ENCODE data around the gene ANKRD26.

The ANKRD26 gene

DNA sequence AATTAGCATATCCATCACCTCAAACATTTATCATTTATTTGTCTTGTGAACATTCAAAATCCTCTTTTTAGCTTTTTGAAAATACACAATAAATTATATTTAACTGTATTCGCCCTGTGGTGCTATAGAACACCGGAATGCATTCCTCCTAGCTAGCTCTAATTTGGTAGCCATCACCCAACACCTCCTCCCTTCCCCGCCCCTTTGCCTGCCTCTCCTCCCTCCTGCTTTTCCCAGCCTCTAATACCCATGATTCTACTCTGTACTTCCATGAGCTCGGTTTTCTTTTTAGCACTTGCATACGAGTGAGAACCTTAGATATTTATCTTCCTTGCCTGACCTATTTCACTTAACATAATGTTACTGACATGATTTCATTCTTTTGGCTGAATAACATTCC lies 80.1 kb downstream of the ANKRD26 start:
- no peak for DNase-seq (ENCODE audit: low spot score)

DNA sequence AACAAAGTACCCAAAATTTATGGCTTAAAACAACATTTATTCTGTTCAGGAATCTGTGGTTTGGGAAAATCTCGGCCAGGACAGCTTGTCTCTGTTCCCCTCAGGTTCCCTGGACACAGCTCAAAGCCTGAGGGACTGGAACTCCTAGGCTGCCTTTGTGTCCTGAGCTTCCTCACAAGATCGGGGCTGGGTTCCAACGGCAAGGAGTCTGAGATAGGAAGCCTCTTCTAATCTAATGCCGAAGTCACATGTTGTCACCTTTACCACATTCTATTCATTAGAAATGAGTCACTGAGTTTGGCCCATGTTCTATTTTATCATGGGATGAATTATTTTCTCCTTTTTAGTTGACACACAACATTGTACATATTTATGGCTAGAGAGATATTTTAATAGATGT lies 80.5 kb downstream of the ANKRD26 start:
- no peak for DNase-seq (ENCODE audit: low spot score)

GRCh38 chr10:26997610-26998009 lies 102.7 kb downstream of the ANKRD26 start:
- DNase-seq (ENCODE audit: low spot score): no peak

DNA sequence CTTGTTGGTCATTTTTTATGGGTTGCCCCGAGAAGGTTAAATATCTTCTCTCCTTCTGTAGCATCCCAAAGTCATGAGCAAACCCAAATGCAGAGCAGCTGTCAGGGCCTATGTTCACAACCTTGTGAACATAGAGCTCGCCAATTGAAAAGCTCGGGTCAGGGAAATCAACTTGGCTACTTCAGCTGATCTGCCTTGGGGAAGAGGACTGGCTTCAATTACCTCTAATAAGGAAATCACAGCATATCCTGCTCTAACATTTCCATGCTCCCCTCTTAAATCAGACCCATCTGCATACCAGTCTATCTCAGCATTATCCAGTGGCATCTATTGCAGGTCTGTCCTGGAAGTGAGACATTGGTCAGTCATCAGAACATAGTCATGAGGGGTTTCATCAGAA lies 105.6 kb downstream of the ANKRD26 start:
- no peak for DNase-seq (ENCODE audit: low spot score)

GRCh38 chr10:26987851-26988250 lies 112.4 kb downstream of the ANKRD26 start:
- DNase-seq (ENCODE audit: low spot score): no peak

GRCh38 chr10:26983156-26983555 lies 117.1 kb downstream of the ANKRD26 start:
- DNase-seq (ENCODE audit: low spot score): no peak

- DNase-seq (ENCODE audit: low spot score): no peak
These were observed 118.2 kb downstream of the ANKRD26 start for GRCh38 chr10:26982058-26982457.

DNA sequence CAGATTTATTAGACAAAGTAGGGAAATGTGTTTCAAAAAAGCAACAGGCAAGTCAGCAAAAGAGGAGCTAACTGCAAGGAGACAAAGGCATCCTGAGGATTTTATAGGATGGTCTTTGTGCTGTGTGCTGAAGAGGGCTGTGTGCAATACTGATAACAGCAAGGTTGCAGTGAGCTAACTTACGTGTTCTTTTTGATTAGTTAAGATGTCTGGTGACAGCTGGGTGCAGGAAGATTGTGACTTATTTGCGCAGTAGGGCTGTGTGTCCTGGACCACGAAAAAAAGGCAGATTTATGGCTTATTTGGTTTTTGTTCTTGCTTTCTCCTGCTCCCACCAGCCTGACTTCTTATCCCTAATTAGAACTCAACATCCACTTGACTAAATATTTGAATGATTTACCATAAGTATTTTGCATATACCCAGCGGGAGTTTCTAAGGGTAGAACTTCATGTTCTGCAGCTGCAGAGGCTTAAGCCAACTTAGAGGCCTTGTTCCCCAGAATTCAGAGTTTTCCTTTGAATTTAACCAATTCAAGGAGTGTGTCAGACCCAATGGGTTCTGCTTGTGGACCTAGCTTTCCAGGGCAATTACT lies 119.0 kb downstream of the ANKRD26 start:
- no peak for DNase-seq (ENCODE audit: low spot score)

GRCh38 chr10:26978519-26978918 lies 121.8 kb downstream of the ANKRD26 start:
- no peak for DNase-seq (ENCODE audit: low spot score)

- no peak for DNase-seq (ENCODE audit: low spot score)
These were observed 122.7 kb downstream of the ANKRD26 start for GRCh38 chr10:26977635-26978034.

DNA sequence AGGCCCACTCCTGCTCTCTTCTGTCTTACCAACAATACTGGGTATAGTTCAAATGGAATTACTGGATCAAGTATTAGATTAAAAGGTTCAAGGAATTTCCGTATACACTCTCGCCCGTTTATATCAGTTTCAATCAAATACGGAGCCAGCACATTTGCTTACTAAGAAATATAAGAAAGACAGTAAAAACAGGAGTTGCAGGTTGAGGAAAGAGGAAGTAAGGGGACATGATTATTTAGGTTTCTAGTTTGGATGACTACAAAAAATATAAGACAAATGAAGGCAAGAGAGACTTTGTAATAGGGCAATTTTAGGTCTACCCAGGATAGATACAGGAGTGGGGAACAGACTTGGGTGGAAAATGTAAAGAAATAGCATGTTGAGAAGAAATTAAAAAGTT lies 129.6 kb downstream of the ANKRD26 start:
- DNase-seq (ENCODE audit: low spot score): no peak

DNA sequence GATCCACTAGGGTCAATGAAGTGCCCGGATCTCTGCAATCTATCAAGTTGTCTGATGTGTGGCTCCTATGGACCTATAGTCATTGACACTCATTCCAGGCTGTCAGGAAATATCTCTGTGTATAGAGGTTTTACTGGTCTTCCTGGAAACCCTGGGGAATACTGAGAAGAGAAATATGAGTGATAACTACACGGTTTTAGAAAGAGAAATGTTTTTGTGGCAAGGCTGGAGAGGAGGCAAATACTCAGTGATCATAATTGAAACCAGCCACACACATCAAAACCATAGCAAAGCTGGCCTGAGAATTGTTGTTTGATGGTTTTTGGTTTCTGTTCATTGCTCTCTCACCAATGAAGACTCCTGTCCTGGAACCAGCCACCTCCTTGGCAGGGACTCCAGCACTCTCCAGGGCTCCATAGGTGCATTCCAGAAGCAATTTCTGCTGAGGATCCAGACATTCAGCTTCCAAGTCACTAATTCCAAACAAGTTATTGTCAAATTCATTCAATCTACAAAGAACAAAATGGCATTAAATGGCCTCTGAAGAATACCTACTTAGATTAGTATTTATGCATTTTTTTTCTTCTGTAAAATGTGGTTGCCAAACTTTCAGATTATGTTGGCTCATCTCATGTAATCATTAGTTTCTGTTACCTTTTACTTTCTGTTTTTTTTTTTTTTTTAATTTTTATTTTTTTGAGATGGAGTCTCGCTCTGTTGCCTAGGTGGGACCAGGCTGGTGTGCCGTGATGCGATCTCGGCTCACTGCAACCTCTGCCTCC lies 131.0 kb downstream of the ANKRD26 start:
- peak; percentile 10 for DNase-seq (ENCODE audit: low spot score)

DNA sequence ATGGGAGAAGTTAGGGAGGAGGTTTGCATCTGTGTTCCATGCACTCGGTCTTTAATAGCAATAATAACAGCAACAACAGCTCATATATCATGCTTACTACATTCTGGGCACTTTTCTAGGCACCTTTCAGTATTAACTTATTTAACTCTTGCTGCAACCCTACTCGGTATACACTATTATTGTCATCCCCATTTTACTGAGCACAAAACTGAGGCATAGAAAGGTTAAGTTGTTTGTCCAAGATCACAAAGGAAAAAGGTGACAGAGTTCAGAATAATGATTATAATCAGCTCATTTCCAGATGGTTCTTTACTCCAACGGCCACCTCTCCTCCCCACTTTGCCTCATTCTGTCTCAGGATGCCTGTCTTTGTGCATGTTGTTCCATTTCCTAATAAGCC lies 137.5 kb downstream of the ANKRD26 start:
- no peak for DNase-seq (ENCODE audit: low spot score)

- peak; percentile 47 for DNase-seq (ENCODE audit: low spot score)
These were observed 140.0 kb downstream of the ANKRD26 start for GRCh38 chr10:26960308-26960707.

- no peak for DNase-seq (ENCODE audit: low spot score)
These were observed 140.5 kb downstream of the ANKRD26 start for GRCh38 chr10:26959841-26960240.
